Measurements from ENCODE around the gene ATP8B4.

The ATP8B4 gene

DNA sequence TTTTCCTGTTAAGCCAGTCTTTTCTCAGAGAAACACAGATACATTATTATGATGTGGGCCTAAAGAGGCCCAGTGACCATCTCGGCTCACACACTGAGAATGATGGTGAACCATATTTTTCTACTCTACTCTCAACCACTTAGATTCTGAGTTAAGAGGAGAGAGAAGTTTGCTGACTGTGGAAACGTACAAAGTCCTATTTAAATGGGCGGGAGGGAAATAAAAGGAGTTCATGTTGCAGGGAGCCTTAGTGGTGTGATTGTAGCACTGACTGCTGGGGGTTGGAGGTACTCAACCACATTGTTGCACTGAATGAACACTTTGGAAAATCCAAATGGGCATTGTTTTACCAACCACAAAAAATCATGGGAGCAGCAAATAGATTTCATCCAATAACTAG is 51.0 kb downstream of the ATP8B4 start:
- TF ChIP-seq, protein P1, sequence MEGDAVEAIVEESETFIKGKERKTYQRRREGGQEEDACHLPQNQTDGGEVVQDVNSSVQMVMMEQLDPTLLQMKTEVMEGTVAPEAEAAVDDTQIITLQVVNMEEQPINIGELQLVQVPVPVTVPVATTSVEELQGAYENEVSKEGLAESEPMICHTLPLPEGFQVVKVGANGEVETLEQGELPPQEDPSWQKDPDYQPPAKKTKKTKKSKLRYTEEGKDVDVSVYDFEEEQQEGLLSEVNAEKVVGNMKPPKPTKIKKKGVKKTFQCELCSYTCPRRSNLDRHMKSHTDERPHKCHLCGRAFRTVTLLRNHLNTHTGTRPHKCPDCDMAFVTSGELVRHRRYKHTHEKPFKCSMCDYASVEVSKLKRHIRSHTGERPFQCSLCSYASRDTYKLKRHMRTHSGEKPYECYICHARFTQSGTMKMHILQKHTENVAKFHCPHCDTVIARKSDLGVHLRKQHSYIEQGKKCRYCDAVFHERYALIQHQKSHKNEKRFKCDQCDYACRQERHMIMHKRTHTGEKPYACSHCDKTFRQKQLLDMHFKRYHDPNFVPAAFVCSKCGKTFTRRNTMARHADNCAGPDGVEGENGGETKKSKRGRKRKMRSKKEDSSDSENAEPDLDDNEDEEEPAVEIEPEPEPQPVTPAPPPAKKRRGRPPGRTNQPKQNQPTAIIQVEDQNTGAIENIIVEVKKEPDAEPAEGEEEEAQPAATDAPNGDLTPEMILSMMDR (IDR thresholded peaks at IDR 0.05; ENCODE audit: low read depth, low read length), result no peak
- DNase-seq (ENCODE audit: extremely low read depth, low read depth), result no peak

DNA sequence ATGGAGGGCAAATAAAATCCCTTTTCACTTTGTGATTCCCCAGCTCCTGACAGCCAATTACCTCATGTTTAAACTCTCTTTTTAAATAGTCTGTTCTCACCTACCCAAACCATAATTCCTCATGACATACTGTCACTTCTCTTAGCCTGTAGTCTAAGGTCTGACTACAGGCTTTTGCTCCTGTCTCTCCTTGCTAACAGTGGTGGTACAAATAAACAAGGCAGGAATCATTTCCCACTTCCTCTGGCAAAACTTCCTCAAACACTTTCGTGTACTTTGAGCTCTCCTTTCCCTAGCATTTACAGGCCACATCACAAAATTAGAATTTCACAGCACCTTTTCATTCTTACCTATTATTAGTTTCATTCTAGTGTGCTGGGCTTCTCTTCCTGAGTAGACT is 51.8 kb downstream of the ATP8B4 start:
- no peak for DNase-seq (ENCODE audit: extremely low read depth, low read depth)
- TF ChIP-seq, protein P1 (IDR thresholded peaks at IDR 0.05; ENCODE audit: low read depth, low read length), result no peak

DNA sequence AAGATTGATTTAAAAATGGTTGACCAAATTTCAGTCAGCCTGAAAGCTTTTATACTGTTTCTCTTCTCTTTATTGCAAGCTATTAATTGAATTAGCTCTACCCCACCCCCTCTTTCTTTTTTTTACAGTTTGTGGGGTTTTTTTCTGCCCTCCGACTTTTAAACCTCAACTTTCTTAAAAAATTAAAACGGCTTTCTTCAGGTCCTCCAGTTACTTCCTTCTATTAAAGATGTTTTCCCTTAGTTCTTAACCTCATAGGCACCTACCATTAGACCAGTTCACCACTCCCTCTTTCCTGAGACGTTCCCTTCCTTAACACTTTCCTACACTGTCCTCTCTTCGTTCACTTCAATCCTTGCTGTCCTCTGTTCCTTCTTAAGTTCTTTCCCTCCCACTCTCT is 52.4 kb downstream of the ATP8B4 start:
- TF ChIP-seq, protein P1 (IDR thresholded peaks at IDR 0.05; ENCODE audit: low read depth, low read length), result no peak
- DNase-seq (ENCODE audit: extremely low read depth, low read depth), result no peak

DNA sequence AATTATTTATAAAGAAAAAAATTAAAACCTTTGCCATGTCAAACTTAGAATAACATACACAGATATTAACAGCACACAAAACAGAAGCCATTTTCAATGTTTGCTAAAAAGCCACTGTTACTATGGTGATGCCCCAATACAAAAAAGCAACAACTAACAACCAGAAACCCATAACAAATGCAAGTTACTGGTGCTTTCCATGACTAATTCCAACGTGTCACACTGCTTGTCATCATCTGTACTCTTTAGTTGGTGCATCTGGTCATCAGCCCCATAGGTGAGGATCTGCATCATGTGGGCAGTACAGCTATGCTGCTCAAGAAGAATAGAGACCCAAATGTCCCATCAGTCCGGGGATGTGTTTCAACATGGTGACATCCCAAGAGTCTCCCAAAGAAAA is 52.8 kb downstream of the ATP8B4 start:
- TF ChIP-seq, protein P1 (IDR thresholded peaks at IDR 0.05; ENCODE audit: low read depth, low read length), result no peak
- no peak for DNase-seq (ENCODE audit: extremely low read depth, low read depth)

DNA sequence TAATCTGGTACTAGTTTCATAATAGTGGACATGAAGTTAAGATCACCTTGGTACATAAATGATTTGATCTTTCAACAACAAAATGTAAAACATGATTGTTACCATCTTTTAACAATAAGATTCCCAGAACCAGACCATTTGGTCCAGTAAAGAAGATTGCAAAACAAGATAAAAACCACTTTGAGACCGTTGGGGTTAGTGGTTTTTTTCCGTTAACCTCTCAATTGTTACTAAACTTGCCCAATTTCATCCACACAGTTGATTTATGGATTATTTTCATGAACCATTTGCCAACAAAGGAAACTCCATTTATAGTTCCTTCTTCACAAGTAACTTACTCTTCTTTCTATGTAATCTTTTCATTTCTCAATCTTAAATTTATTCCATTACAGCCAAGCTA is 53.8 kb downstream of the ATP8B4 start:
- no peak for DNase-seq (ENCODE audit: extremely low read depth, low read depth)

DNA sequence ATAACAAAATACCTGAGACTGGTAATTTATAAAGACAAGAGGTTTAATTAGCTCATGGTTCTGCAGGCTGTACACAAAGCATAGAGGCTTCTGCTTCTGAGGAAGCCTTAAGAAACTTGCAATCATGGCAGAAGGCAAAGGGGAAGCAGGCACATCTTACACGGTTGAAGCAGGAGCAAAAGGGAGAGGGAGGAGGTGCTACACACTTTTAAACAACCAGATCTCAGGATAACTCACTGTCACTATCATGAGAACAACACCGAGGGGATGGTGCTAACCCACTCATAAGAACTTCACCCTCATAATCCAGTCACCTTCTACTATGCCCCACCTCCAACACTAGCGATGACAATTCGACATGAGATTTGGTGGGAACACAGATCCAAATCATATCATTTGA is 54.4 kb downstream of the ATP8B4 start:
- DNase-seq (ENCODE audit: extremely low read depth, low read depth), result no peak
- TF ChIP-seq, protein P1 (IDR thresholded peaks at IDR 0.05; ENCODE audit: low read depth, low read length), result no peak

More for the DNA sequence above, 53.8 kb downstream of the ATP8B4 start:
- TF ChIP-seq, protein P1 (IDR thresholded peaks at IDR 0.05; ENCODE audit: low read depth, low read length), result no peak

DNA sequence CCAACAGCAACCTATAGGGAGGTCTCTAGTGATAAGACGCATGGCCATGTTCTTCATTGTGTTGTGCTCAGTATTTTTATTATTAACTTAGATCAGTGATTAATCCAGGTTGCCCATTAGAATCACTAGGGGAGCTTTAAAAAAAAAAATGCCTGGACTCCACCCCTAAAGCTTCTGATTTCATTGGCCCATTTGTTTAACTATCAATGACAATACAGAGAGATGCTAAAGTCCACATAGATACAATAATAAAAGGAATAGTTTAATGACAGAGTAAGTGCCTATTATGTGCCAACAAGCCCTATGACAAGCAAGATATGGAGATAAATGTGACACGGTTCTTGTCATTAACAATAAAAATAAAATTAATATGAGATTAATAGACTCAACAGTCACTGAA is 55.8 kb downstream of the ATP8B4 start:
- DNase-seq (ENCODE audit: extremely low read depth, low read depth), result no peak
- TF ChIP-seq, protein P1 (IDR thresholded peaks at IDR 0.05; ENCODE audit: low read depth, low read length), result no peak
